ENCODE measurements around the gene CDK1.

DNA sequence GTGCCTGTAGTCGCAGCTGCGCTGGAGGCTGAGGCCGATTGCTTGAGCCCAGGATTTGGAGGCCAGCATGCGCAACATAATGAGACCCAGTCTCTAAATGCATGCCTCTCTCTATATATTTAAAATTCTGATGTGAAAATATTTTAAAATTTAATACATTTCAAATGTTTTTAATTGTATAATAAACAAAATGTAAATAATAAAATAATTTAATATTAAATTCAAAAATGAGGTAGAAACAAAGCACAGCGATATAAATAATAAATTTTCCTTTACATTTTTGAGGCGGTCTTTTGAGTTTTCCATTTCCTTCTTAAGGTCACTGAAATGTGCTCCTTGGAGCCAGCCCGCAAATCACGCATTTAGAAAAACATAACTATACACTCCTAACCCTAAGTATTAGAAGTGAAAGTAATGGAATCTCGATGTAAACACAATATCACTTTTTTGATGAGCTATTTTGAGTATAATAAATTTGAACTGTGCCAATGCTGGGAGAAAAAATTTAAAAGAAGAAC lies 523 bp upstream of the CDK1 start:
- TF ChIP-seq POLR2A (IDR thresholded peaks at IDR 0.05) = no peak
- TF ChIP-seq, protein P1, sequence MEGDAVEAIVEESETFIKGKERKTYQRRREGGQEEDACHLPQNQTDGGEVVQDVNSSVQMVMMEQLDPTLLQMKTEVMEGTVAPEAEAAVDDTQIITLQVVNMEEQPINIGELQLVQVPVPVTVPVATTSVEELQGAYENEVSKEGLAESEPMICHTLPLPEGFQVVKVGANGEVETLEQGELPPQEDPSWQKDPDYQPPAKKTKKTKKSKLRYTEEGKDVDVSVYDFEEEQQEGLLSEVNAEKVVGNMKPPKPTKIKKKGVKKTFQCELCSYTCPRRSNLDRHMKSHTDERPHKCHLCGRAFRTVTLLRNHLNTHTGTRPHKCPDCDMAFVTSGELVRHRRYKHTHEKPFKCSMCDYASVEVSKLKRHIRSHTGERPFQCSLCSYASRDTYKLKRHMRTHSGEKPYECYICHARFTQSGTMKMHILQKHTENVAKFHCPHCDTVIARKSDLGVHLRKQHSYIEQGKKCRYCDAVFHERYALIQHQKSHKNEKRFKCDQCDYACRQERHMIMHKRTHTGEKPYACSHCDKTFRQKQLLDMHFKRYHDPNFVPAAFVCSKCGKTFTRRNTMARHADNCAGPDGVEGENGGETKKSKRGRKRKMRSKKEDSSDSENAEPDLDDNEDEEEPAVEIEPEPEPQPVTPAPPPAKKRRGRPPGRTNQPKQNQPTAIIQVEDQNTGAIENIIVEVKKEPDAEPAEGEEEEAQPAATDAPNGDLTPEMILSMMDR (IDR thresholded peaks at IDR 0.05) = no peak
